Measurements from ENCODE around the gene COQ10A. TPM values are rescaled to one million over a fixed set of nuclear protein-coding genes. Genes with fewer than 3 reads are reported as not detected.
A peak's percentile ranks its signal among the peaks of the same experiment; 100 is the strongest.

The COQ10A gene
- total and polyA plus RNA-seq, 2 of the 8 experiments (the other 6 are each of a cell fraction or from before 2014, with no cell fraction given) = 21.8 to 42.9 TPM

DNA sequence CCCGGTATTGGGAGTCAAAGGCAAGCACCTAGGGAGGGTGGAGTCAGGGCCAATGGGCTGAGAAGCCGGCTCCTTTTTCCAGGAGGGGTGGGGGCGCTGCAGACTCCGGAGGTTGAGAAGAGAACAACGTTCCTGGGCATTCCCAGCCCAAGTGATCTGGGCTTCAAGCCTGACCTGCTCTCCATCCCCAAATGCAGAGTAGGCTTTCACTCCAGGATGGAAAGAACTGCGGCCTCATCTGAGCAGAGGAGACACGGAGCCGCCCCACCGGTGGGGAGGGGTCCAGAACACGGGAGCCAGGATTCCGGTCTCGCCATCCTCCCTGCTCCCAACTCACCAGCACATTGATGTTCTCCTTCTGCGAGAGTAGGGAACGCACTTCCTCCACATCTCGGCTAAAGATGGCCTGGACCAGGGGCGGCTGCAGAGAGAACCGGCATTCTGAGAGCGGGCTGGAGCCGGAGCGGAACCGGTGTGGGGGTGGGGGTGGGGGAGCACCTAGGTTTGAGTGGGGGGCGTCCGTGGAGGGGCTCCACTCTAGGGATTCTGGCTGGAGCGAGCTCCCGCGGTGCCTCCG lies 9.2 kb upstream of the COQ10A start (continued):
- TF ChIP-seq RXRA (IDR thresholded peaks at IDR 0.05; ENCODE audit: insufficient read depth, low read depth, low read length) (no peak), POU5F1 (IDR thresholded peaks at IDR 0.05; ENCODE audit: low read depth, low read length) (no peak), ASH2L (IDR thresholded peaks at IDR 0.05; ENCODE audit: low read length) (no peak), JUN (IDR thresholded peaks at IDR 0.05; ENCODE audit: low read depth, low read length) (no peak), TEAD4 (IDR thresholded peaks at IDR 0.05; ENCODE audit: low read depth, low read length) (no peak), SRF (IDR thresholded peaks at IDR 0.05; ENCODE audit: low read depth, low read length) (no peak), PHF8 (conservative IDR thresholded peaks at IDR 0.05; ENCODE audit: low read depth, low read length) (no peak), TBP (IDR thresholded peaks at IDR 0.05; ENCODE audit: low read depth, low read length) (no peak), SIN3A (conservative IDR thresholded peaks at IDR 0.05 in 1 of 2, IDR thresholded peaks at IDR 0.05 in 1 of 2; ENCODE audit: low read depth in 1 of 2, low read length in 2 of 2) (peak; percentile 32 to 82; a peak in 2 of 4 replicates), TAF1 (IDR thresholded peaks at IDR 0.05; ENCODE audit: low read depth, low read length) (no peak), TAF7 (optimal IDR thresholded peaks at IDR 0.05; ENCODE audit: borderline replicate concordance, low read depth, low read length) (no peak), USF2 (IDR thresholded peaks at IDR 0.05; ENCODE audit: low read length) (0 out of 2 replicates have a peak, but pooled peaks have one; percentile 1)
